A549 (cell line): ENCODE data around the gene SLC5A3.

Experiments used
- CHD2 ChIP-seq: fragments of 150-350 bp; IDR thresholded peaks from 2 replicates; pipeline ENCODE4 v1.6.1; 2014; ENCODE audit warnings: low read length; ENCODE audit not compliant: partially characterized antibody
- EP300 ChIP-seq, 2 experiments: fragments of >200 bp; sonication (Bioruptor Twin); formaldehyde crosslinking; IDR thresholded peaks; 2 replicates in 1 of 2; 3 replicates in 1 of 2; pipeline ENCODE4 v1.6.1; 2016 to 2017
- POLR2A ChIP-seq: IDR thresholded peaks from 2 replicates; pipeline ENCODE4 v1.6.1; 2012; ENCODE audit warnings: mild to moderate bottlenecking, low read length
- RAD21 ChIP-seq, 2 experiments: fragments of >200 bp in 1 of 2; sonication (Bioruptor Twin) in 1 of 2; formaldehyde crosslinking in 1 of 2; IDR thresholded peaks in 1 of 2; conservative IDR thresholded peaks in 1 of 2; 2 replicates in 1 of 2; 3 replicates in 1 of 2; pipeline ENCODE4 v1.6.1; 2012 to 2018; ENCODE audit warnings: inconsistent platforms in 1 of 2
- RFX5 ChIP-seq: fragments of 450-650 bp; IDR thresholded peaks from 2 replicates; pipeline ENCODE4 v1.7.1; 2014; ENCODE audit warnings: antibody characterized with exemption, mild to moderate bottlenecking, moderate library complexity
- TF ChIP-seq, protein P1 (sequence below): fragments of >200 bp; sonication (Bioruptor Twin); formaldehyde crosslinking; IDR thresholded peaks from 3 replicates; pipeline ENCODE4 v1.5.1; 2016
- TF ChIP-seq, protein P2 (sequence below): fragments of 200-600 bp; sonication (generic); IDR thresholded peaks from 2 replicates; pipeline ENCODE4 v1.6.1; 2016; ENCODE audit warnings: antibody characterized with exemption, mild to moderate bottlenecking, moderate library complexity
- TF ChIP-seq, protein P3 (sequence below): IDR thresholded peaks from 2 replicates; pipeline ENCODE4 v1.6.1; 2012

DNA sequence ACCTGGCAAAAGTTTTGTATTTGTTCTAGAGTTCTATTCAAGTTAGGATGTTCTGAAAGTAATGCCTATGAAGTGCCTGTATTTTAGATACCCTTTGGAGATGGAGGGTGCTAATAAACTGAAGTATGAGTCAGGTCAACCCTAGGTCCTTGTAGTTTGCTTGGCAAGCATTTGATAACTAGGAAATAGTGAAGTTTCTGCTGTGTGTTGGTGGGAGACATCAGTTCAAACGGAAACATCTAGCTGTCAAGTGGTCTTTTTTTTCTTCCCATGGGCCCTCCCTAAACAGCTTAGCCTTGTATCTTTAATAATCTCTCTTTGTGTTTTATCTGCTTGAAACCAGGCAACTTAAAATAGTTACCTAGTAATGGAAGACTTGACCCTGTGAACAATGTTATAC is 4.5 kb downstream of the SLC5A3 start:
- TF ChIP-seq, protein P1, sequence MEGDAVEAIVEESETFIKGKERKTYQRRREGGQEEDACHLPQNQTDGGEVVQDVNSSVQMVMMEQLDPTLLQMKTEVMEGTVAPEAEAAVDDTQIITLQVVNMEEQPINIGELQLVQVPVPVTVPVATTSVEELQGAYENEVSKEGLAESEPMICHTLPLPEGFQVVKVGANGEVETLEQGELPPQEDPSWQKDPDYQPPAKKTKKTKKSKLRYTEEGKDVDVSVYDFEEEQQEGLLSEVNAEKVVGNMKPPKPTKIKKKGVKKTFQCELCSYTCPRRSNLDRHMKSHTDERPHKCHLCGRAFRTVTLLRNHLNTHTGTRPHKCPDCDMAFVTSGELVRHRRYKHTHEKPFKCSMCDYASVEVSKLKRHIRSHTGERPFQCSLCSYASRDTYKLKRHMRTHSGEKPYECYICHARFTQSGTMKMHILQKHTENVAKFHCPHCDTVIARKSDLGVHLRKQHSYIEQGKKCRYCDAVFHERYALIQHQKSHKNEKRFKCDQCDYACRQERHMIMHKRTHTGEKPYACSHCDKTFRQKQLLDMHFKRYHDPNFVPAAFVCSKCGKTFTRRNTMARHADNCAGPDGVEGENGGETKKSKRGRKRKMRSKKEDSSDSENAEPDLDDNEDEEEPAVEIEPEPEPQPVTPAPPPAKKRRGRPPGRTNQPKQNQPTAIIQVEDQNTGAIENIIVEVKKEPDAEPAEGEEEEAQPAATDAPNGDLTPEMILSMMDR: no peak
- TF ChIP-seq, protein P2, sequence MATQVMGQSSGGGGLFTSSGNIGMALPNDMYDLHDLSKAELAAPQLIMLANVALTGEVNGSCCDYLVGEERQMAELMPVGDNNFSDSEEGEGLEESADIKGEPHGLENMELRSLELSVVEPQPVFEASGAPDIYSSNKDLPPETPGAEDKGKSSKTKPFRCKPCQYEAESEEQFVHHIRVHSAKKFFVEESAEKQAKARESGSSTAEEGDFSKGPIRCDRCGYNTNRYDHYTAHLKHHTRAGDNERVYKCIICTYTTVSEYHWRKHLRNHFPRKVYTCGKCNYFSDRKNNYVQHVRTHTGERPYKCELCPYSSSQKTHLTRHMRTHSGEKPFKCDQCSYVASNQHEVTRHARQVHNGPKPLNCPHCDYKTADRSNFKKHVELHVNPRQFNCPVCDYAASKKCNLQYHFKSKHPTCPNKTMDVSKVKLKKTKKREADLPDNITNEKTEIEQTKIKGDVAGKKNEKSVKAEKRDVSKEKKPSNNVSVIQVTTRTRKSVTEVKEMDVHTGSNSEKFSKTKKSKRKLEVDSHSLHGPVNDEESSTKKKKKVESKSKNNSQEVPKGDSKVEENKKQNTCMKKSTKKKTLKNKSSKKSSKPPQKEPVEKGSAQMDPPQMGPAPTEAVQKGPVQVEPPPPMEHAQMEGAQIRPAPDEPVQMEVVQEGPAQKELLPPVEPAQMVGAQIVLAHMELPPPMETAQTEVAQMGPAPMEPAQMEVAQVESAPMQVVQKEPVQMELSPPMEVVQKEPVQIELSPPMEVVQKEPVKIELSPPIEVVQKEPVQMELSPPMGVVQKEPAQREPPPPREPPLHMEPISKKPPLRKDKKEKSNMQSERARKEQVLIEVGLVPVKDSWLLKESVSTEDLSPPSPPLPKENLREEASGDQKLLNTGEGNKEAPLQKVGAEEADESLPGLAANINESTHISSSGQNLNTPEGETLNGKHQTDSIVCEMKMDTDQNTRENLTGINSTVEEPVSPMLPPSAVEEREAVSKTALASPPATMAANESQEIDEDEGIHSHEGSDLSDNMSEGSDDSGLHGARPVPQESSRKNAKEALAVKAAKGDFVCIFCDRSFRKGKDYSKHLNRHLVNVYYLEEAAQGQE: no peak
- TF ChIP-seq RAD21 (conservative IDR thresholded peaks at IDR 0.05 in 1 of 2, IDR thresholded peaks at IDR 0.05 in 1 of 2) (no peak), CHD2 (no peak), RFX5 (no peak), EP300 (IDR thresholded peaks at IDR 0.05) (no peak), POLR2A (no peak)
- TF ChIP-seq, protein P3, sequence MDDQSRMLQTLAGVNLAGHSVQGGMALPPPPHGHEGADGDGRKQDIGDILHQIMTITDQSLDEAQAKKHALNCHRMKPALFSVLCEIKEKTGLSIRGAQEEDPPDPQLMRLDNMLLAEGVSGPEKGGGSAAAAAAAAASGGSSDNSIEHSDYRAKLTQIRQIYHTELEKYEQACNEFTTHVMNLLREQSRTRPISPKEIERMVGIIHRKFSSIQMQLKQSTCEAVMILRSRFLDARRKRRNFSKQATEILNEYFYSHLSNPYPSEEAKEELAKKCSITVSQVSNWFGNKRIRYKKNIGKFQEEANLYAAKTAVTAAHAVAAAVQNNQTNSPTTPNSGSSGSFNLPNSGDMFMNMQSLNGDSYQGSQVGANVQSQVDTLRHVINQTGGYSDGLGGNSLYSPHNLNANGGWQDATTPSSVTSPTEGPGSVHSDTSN: no peak
